Liver (tissue), 3 donors: ENCODE results near the gene ZNF605.
"Not testable (repeated sequence)": the region's sequence is repeated elsewhere in the genome, so short reads cannot be mapped to it uniquely, and the experiment has no call there.

ENCODE experiments used
- CTCF ChIP-seq: fragments of 150-350 bp; IDR thresholded peaks from 2 replicates; pipeline ENCODE4 v1.5.1; 2017; ENCODE audit warnings: improper control_type of control experiment, low read depth, low read length; ENCODE audit not compliant: missing input control
- EGR1 ChIP-seq, 2 donors: IDR thresholded peaks; 2 replicates each; pipeline ENCODE4 v1.6.1; 2016 to 2018; ENCODE audit warnings: antibody characterized with exemption in 2 of 2, low read depth in 2 of 2
- FOXA1 ChIP-seq: IDR thresholded peaks from 2 replicates; pipeline ENCODE4 v1.6.1; 2016; ENCODE audit warnings: antibody characterized with exemption
- HNF4A ChIP-seq, 2 donors: conservative IDR thresholded peaks; 2 replicates each; pipeline ENCODE4 v1.6.1; 2016; ENCODE audit warnings: antibody characterized with exemption in 2 of 2, mild to moderate bottlenecking in 2 of 2
- JUND ChIP-seq, 2 donors: IDR thresholded peaks; 2 replicates each; pipeline ENCODE4 v1.6.1; 2016; ENCODE audit warnings: antibody characterized with exemption in 2 of 2
- MAX ChIP-seq: IDR thresholded peaks from 2 replicates; pipeline ENCODE4 v1.6.1; 2016; ENCODE audit warnings: antibody characterized with exemption
- RAD21 ChIP-seq, 2 donors: IDR thresholded peaks; 2 replicates each; pipeline ENCODE4 v1.6.1; 2016; ENCODE audit warnings: antibody characterized with exemption in 2 of 2, mild to moderate bottlenecking in 2 of 2
- REST ChIP-seq: IDR thresholded peaks from 2 replicates; pipeline ENCODE4 v1.6.1; 2016; ENCODE audit warnings: antibody characterized with exemption, mild to moderate bottlenecking
- RXRA ChIP-seq, 2 donors: IDR thresholded peaks; 2 replicates each; pipeline ENCODE4 v1.6.1; 2017 to 2018; ENCODE audit warnings: antibody characterized with exemption in 2 of 2, mild to moderate bottlenecking in 1 of 2
- SP1 ChIP-seq: IDR thresholded peaks from 2 replicates; pipeline ENCODE4 v1.6.1; 2018; ENCODE audit warnings: antibody characterized with exemption, mild to moderate bottlenecking
- TAF1 ChIP-seq: conservative IDR thresholded peaks from 2 replicates; pipeline ENCODE4 v1.6.1; 2016; ENCODE audit warnings: antibody characterized with exemption, mild to moderate bottlenecking
- YY1 ChIP-seq: IDR thresholded peaks from 2 replicates; pipeline ENCODE4 v1.6.1; 2016; ENCODE audit warnings: antibody characterized with exemption, mild to moderate bottlenecking
- ZBTB33 ChIP-seq: IDR thresholded peaks from 2 replicates; pipeline ENCODE4 v1.6.1; 2016; ENCODE audit warnings: antibody characterized with exemption
- TF ChIP-seq, protein P1 (sequence below): IDR thresholded peaks from 2 replicates; pipeline ENCODE4 v1.6.1; 2016; ENCODE audit warnings: antibody characterized with exemption
- donor health status: healthy.
- donor health status: healthy.

DNA sequence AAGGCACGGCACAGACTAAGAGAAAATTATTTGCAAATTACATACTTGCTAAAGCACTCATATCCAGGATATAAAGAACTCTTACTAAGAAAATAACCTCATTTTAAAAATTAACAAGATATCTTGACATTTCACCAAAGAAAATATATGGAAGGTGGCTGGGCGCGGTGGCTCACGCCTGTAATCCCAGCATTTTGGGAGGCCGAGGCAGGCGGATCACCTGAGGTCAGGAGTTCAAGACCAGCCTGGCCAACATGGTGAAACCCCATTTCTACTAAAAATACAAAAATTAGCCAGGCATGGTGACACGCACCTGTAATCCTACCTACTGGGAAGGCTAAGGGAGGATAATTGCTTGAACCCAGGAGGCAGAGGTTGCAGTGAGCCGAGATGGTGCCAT is 19.2 kb downstream of the ZNF605 start:
- TF ChIP-seq REST; CTCF; MAX; YY1; TAF1; JUND (IDR thresholded peaks at IDR 0.05); HNF4A (conservative IDR thresholded peaks at IDR 0.05); ZBTB33; RAD21 (IDR thresholded peaks at IDR 0.05); SP1; RXRA (IDR thresholded peaks at IDR 0.05); FOXA1; EGR1 (IDR thresholded peaks at IDR 0.05; ENCODE audit: low read depth in 2 of 2): not testable (repeated sequence)
- TF ChIP-seq, protein P1, sequence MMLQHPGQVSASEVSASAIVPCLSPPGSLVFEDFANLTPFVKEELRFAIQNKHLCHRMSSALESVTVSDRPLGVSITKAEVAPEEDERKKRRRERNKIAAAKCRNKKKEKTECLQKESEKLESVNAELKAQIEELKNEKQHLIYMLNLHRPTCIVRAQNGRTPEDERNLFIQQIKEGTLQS: not testable (repeated sequence)
